NCI-H446 treated with DMSO at 0.1 percent for 48 hours (cell line): Measurements from ENCODE around the gene ARG1.
"Not testable (repeated sequence)": the region's sequence is repeated elsewhere in the genome, so short reads cannot be mapped to it uniquely, and the experiment has no call there.

ENCODE experiments used
- DNase-seq: peaks from one replicate; lab custom pipeline; 2025; lab: John Stamatoyannopoulos, UW

ARG1 gene

GRCh38 chr6:131572686-131573415 is at the start of gene ARG1:
Gene ARG1 (plus strand): TSS chr6:131573226. CDS start chr6:131573283, 57 bp downstream.
- DNase-seq = no peak

- no peak for DNase-seq
These were observed 48.9 kb upstream of the ARG1 start for GRCh38 chr6:131523988-131524673.

GRCh38 chr6:131524695-131525336 is 48.2 kb upstream of the ARG1 start:
- DNase-seq = no peak

GRCh38 chr6:131530936-131531335 is 42.1 kb upstream of the ARG1 start:
- not testable (repeated sequence) for DNase-seq

- not testable (repeated sequence) for DNase-seq
These were observed 41.3 kb upstream of the ARG1 start for GRCh38 chr6:131531681-131532080.

GRCh38 chr6:131532580-131533039 is 40.4 kb upstream of the ARG1 start:
- DNase-seq = no peak

GRCh38 chr6:131538615-131539014 is 34.4 kb upstream of the ARG1 start:
- not testable (repeated sequence) for DNase-seq

DNA sequence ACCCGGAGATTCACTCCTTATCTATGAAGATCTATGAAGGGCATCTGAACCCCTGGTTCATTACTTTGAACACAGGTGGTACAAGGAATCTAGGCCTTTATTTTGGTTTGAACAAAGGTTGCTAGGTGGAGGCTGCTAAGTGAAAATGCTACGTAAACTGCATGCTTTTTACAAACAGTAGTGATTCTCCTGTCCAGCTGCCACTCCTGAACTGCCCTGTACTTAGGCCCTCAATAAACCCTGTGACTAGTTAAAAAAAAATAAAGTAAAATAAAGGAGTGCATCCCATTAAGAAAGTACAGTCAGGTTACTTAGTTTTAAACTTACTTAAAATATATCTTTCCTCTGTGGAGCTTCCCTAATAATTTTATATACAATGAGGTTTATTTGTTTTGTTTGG is 27.7 kb upstream of the ARG1 start:
- no peak for DNase-seq

DNA sequence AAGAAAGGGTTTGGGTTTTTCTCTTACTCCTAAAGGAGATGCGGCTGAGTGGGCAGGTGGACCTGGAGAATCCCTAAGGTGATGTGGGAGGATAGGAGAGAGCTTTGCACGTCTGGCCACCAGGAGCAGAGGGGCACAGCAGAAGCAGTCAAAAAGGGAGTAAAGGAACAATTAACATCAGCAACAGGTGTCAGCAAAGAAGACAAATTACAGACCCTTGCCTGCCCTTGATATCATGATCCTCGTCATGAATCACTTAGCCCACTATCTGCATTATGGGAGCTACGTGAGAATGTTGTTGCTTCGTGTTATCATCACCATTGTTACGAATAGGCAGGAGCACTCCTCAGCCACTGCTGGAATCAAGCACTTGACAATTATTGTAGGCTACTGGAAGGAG is 25.5 kb upstream of the ARG1 start:
- DNase-seq = no peak

- no peak for DNase-seq
These were observed 24.6 kb upstream of the ARG1 start for GRCh38 chr6:131548441-131548840.

DNA sequence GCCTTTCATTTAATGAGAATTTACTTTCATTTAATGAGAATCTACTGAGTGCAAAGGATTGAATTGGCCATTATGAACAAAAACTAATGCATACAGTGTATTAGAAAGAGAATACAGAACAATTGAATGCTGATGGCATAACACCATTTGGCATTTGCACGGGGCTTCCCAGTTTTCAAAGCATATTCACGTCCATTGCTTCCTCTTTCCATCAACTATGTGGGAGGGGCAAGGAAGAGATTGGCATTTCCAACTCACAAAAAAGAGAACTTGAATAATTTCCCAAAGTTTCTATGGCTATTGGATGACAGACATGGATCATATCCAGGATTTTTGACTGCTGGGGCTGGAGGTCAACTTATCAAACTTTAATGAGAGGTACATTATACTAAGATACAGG is 23.2 kb upstream of the ARG1 start:
- DNase-seq = no peak

GRCh38 chr6:131551902-131552301 is 21.1 kb upstream of the ARG1 start:
- DNase-seq = no peak

GRCh38 chr6:131552572-131552971 is 20.5 kb upstream of the ARG1 start:
- DNase-seq = no peak

- DNase-seq = no peak
These were observed 17.0 kb upstream of the ARG1 start for GRCh38 chr6:131555992-131556391.

DNA sequence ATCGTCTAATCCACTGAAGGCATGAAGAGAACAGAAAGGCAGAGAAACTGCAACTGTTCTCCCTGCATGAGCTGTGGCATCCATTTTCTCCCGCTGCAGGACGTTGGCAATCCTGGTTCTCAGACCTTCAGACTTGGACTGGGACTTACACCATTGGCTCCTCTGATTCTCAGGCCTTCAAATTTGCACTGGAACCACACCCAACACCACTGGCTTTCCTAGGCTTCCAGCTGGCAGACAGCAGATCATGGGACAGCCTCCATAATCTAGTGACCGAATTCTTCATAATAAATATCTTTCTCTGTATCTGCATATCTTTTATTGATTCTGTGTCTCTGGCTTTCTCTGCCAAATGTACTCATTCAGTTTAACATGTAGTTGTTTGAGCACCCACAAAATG is 14.1 kb upstream of the ARG1 start:
- no peak for DNase-seq

- no peak for DNase-seq
These were observed 10.9 kb upstream of the ARG1 start for GRCh38 chr6:131561925-131562707.

- no peak for DNase-seq
These were observed 8.0 kb upstream of the ARG1 start for GRCh38 chr6:131565056-131565455.

DNA sequence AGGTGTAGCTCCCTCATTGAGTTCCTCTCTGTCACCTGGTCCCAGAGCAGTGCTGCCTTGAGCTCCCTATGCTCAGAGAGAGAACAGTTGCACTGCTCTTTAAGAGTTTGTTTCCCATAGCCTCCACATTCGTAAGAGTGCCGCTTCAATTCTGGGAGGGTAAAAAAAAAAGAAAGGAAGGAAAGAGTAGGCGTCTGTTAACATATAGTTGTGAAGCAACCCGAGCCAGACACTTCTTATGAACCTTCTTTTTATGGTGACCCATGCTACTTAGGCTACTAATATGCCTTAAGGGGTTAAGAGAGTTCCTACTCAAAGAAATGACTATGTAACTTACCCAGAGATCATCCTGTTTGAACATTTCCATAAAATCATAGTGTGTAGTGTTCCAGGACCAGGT is 4.3 kb upstream of the ARG1 start:
- no peak for DNase-seq

GRCh38 chr6:131574133-131574532 is 1.1 kb downstream of the ARG1 start:
- no peak for DNase-seq

- no peak for DNase-seq
These were observed 1.7 kb downstream of the ARG1 start for GRCh38 chr6:131574686-131575085.

- no peak for DNase-seq
These were observed 2.9 kb downstream of the ARG1 start for GRCh38 chr6:131575834-131576478.

- no peak for DNase-seq
These were observed 8.5 kb downstream of the ARG1 start for GRCh38 chr6:131581523-131581922.
